Left colon (tissue), 2 donors: ENCODE results near the gene BAD. TPM values are rescaled to one million over a fixed set of nuclear protein-coding genes. Genes with fewer than 3 reads are reported as not detected.
"Not testable (repeated sequence)": the region's sequence is repeated elsewhere in the genome, so short reads cannot be mapped to it uniquely, and the experiment has no call there.

Source experiments
- ATAC-seq: fragments of 200-7000 bp; cut with Tn5 transposase; one replicate; pipeline ENCODE4 v1.9.1; 2020; ENCODE audit warnings: mild to moderate bottlenecking, moderate library complexity
- DNase-seq, 2 donors: peaks; one replicate each; pipeline ENCODE4 v3.0.0-alpha.2; 2020
- intact Hi-C, 2 donors: fragments of 100-400 bp; cut with DNase I in 1 of 2; cut with micrococcal nuclease in 1 of 2; formaldehyde crosslinking; loops; one replicate each; pipeline versions ENCODE4 v1.11.2 to v1.14.0; 2022; cut with DNase I, micrococcal nuclease
- total RNA-seq, 2 donors: library from RNA; stranded (reverse); fragmentation: NEBNext Ultra II Directional; extraction: Animal tissue kit (Norgen Biotek cat#: 25700); gene quantifications; one replicate each; pipeline ENCODE4 v1.2.1, GENCODE V29; 2021
- donor health status: DM: no; HTN: no; CAD: no.
- donor health status: DM: yes; HTN: yes; CAD: no.

Gene BAD
- total RNA-seq, 2 donors from 2014 or later: 83.9 to 90.0 TPM

- peak; percentile 0 for ATAC-seq
- intact Hi-C loops: no loop called here
- DNase-seq: no peak
Measured at GRCh38 chr11:64251753-64252002, 32.8 kb downstream of the BAD start.

DNA sequence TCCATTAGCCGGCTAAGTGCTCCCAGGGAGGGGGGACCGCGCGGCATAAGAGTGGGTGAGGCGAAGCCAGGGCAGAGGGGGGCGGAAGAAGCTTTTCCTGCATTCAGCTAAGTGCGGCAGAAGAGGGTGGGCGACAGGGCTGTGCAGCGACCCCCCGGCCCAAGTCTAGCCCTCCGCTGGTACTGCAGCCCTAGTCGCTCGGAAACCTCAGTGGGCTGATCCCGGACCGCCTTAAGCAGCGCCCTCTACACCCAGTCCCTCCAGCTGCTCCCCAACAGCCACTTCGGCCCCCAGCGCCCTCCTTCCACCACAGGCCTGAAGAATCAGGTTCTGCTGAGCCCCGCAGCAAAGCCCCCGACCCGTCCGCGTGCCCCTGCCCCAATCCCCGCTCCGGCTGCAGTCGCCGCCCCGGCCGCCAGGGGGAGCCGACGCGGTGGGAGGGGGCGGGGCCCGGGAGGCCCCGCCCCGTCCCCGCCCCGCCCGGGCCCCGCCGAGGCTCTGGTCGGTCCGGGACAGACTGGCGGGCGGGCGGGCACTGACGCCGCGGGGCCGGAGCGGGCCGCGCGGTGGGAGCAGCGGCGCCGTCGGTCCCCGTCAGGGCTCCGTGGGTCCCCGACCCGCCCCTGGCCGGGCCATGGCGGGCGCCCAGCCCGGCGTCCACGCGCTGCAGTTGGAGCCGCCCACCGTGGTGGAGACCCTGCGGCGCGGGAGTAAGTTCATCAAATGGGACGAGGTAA lies 33.3 kb downstream of the BAD start, which contains the start of gene PLCB3:
Gene PLCB3, plus strand, starts transcription at position 515 of the 737 bp plus-strand sequence. Its CDS starts 120 bp downstream, at position 635.
- intact Hi-C loops: no loop called here
- peak; percentile 53 for ATAC-seq
- peak in 1 of 2 donors; percentile 74 for DNase-seq

- intact Hi-C loops: no loop called here
- no peak for ATAC-seq
Measured at GRCh38 chr11:64250415-64251015, 34.0 kb downstream of the BAD start.

DNA sequence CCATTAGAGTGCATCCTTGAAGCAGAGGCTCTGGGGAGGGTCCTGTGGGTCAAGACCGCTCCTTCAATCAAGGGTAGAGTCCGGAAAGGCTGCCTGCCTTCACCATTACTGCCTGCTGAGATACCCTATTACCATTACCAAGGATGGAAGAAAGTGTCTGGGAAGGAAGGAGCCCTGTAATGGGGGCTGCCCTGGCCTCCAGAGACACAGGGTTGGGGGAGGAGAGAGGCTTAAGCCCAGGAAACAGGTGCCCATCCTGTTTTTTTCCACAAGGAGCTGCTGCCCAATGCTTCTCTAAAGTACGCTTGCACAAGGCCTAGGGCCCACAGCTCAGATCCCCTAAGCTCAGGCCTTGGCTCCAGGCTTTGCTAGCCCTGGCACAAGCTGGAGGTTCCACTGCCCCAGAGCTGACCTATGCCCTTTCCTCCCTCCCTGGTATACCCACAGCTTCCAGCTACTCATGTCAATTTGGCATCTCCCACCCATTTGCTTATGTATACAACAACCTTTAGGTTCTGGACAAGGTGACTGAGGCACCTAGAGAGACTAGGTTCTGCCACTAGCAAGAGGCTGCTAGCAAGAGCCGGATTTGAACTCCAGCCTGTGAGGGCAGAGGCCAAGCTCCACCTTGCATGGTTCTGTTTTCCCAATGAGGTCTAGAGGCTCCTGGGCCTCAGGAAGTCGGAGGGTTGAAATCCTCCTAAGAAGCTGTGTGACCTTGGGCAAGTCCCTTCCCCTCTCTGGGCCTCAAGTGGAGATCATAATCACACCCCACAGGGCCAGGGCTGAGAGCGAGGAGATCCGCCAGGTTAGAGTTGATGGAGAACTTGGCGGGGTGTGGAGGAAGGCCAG lies 34.7 kb downstream of the BAD start:
- no peak for ATAC-seq
- intact Hi-C loops: no loop called here

More at GRCh38 chr11:64250415-64251015, 34.0 kb downstream of the BAD start:
- DNase-seq: no peak

DNA sequence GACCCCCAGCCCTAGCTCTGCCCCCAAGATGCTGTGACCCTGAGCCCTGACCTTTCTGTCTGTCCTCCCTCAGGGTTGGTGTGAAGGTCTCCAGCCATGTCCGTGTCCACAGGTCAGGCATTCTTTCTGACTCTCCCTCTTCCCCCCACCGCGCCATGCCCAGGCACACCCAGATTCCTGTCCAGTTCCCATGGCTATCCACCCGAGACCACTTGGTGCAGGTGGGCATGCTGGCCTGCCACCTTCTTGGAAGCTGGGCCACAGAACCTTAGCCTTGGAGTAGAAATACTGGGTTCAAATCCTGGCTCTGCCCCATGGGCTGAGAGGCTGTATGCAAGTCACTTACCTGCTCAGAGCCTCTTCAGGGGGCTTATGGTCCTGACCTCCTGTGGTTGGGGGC lies 35.4 kb downstream of the BAD start:
- ATAC-seq (no peak), DNase-seq (no peak)
- intact Hi-C loops: no loop called here

More for the DNA sequence above, 34.7 kb downstream of the BAD start:
- no peak for DNase-seq

GRCh38 chr11:64248578-64248977 lies 35.9 kb downstream of the BAD start:
- DNase-seq (no peak), ATAC-seq (no peak)
- intact Hi-C loops: no loop called here

GRCh38 chr11:64247729-64248531 lies 36.5 kb downstream of the BAD start:
- intact Hi-C loops: no loop called here
- DNase-seq: peak in 1 of 2 donors; percentile 40
- no peak for ATAC-seq

GRCh38 chr11:64246871-64247728 lies 37.4 kb downstream of the BAD start, which contains the start of gene PPP1R14B:
PPP1R14B (minus strand) TSS chr11:64246943; CDS start chr11:64246673, 270 bp downstream.
- ATAC-seq (peak; percentile 60), DNase-seq (peak; percentile 90 to 94)
- intact Hi-C loops: no loop called here

- DNase-seq, ATAC-seq, intact Hi-C loops: not testable (repeated sequence)
Measured at GRCh38 chr11:64246621-64246870, 37.9 kb downstream of the BAD start.

DNA sequence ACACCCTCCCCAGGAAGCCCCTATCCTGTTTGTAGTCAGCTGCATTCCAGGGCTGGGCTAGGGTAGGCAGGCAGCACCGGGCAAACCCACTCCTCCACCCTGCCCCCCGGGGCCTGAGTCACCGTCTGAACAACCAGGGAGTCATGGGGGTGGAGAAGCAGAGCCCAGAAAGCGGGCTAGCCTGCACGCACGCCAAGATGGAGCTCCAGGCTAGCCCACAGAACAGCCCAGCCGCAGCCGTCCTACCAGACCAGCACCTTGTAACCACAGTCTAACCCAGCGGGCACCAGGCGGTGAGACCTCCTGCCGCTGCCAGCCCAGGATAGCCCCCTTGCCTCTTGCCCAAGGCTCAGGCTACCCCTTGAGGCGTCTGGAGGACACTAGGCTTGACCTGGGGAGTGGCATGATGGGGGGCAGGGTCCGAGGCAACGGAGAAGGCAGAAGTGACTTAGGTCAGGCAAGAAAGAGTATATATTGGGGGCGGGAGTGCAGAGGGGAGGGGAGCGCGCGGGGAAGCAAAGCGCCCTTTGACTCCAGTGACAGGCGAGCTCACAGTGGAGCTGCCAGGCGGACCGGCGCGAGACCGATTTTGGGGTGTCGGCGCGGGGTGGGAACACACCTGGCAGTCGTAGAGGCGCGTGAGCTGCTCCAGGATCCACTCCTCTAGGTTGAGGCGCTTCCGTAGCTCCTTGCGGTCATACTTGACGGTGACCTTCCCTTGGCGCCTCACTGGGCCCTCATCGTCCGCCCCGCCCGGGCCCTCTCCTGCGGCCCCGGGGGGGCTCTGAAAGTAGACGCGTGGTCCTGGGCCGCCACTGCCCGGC lies 38.5 kb downstream of the BAD start:
- ATAC-seq (peak; percentile 2), DNase-seq (peak; percentile 76 to 86)
- intact Hi-C loops: no loop called here

GRCh38 chr11:64245401-64245796 lies 39.1 kb downstream of the BAD start:
- intact Hi-C loops: no loop called here
- peak; percentile 71 to 72 for DNase-seq
- ATAC-seq: no peak

- intact Hi-C loops: no loop called here
- DNase-seq: no peak
Measured at GRCh38 chr11:64244966-64245365, 39.5 kb downstream of the BAD start.

DNA sequence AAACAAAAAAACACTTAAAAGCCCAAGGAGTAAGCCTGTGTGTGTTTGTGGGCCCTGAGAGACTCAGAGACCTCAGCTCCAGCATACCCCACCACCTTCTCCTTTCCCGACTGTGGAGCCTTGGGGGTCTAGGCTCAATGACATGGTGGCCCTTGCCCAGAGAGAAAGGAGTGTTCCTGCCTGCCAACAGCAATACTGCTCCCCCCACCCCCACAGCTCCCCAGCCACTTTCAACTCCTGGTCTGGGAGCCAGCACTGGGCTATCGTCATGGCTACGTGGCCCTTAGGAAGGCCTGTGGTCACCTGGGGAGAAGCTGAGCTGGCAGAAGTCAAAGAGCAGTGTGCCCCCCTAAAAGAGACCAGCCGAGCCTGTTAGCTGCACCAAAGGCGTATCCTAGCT lies 40.4 kb downstream of the BAD start:
- DNase-seq: no peak
- ATAC-seq: no peak
- intact Hi-C loops: no loop called here

More at GRCh38 chr11:64244966-64245365, 39.5 kb downstream of the BAD start:
- no peak for ATAC-seq

DNA sequence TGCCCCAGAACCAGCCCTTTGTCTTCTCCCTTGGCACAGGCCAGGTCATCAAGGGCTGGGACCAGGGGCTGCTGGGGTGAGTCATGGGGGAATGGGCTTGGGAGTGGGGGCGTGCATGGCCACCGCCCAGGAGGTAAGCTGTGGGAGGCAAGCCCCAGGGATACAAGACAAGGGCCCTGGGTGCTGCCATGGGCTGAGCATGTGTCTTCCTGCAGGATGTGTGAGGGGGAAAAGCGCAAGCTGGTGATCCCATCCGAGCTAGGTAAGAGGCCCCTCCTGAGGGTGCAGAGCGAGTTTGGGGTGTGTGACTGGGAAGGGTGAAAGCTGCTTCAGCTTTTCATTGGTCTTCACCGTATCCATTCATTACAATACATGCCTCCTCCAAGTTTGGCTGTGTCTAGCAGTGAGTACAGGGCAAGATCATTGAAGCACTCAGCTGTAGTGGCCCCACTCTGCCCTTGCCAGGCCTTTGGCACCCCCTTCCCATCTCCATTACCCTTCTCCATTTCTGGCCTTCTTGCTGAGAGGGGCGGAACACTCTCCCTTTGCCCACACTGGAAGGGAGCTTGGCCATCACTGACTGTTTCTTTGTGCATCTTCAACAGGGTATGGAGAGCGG lies 41.1 kb downstream of the BAD start:
- ATAC-seq (no peak), DNase-seq (peak in 1 of 2 donors; percentile 39)
- intact Hi-C loops: no loop called here

DNA sequence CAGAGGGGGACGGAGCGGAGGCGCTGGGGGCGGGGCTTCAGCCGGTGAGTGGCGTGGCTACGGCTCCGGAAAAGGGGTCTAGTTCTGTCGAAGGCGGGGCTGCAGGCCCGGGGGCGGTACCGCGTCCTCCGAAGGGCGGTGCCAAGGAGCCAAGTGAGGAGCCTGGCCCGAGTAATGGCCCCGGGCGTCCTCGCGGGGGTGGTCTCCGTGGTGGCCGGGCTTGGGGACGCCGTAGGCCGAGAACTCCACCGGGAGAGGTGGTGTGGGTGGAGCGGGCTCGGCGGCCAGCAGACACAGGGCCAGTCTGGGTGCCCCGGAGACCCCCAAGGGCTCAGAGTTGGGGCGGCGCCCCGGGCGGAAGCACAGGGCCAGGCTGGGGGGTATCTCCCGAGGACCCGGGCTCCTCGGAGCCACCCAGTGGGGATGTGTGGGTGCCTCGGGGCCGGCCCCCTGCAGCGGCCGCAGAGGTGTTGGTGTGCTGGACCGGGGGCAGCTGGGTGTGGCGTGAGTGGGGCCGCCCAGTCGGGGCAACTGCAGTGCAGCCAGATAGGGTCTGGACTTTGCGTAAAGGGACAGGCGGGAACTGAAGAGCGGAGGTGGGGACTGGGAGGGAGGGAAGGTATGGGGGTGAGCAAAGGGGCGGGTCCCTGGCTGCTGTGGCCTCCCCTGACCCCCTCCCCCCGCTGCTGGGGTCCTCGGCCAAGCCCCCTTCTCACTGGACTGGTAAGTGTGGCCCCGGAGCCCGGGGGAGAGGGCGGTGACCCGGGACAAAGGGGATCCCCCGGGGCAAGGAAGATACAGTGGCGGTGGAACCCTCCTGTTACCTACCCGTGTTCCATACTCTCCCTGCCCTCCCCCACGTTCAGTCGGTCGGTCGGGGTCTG lies 42.7 kb downstream of the BAD start:
- DNase-seq (peak; percentile 72 to 80), ATAC-seq (peak; percentile 19)
- intact Hi-C loops: no loop called here

GRCh38 chr11:64241241-64241490 lies 43.3 kb downstream of the BAD start:
- ATAC-seq (peak; percentile 69), DNase-seq (peak; percentile 100)
- intact Hi-C loops: no loop called here
